Heart left ventricle (tissue), 13 donors: ENCODE data around the gene RYR3.

Experiments used
- CTCF ChIP-seq, 12 donors: fragments of 200-600 bp; sonication (generic) in 4 of 12; IDR thresholded peaks; one replicate each; pipeline versions ENCODE4 v1.5.0 to v1.8.0; 2018 to 2022; ENCODE audit warnings: antibody characterized with exemption in 12 of 12, mild to moderate bottlenecking in 5 of 12
- POLR2A ChIP-seq, 2 donors: fragments of 450-650 bp; IDR thresholded peaks; one replicate each; pipeline ENCODE4 v1.6.1; 2017; ENCODE audit warnings: antibody characterized with exemption in 2 of 2, mild to moderate bottlenecking in 2 of 2, moderate library complexity in 2 of 2
- donor health status: ischemic (EF 13 %, LVEDD 7.1; RV severe dilation, severe dysfunction).
- donor health status: DM: no; HTN: yes; CAD: no.
- donor health status: DM: no; HTN: no; CAD: no.
- donor health status: ischemic (EF 25% LVEDD 6.9; RV normal size, moderate dysfunction).
- donor health status: ischemic (EF 25% LVEDD 5.7; RV mildly dilated, moderate dysfunction).
- donor health status: ischemic (EF 35%, LVEDD 5.7; RV mildly dilated, moderate dysfunction).
- donor health status: nonischemic (EF 11% LVEDD 7.7; RV severe dilation, severe dysfunction).
- donor health status: DM: yes; HTN: yes; CAD: no.
- donor health status: PGD.
- donor health status: ischemic (EF 29% LVEDD 5.4; RV normal size, mild dysfunction).
- donor health status: nonischemic (EF 23%, LVEDD 6.1; RV moderate dilation, normal function).

- TF ChIP-seq CTCF (IDR thresholded peaks at IDR 0.05): no peak
- TF ChIP-seq POLR2A (IDR thresholded peaks at IDR 0.05): no peak
Observed at GRCh38 chr15:33834892-33835743, 524.4 kb downstream of the RYR3 start.
